Neural progenitor cell (in vitro differentiated cells): ENCODE measurements around the gene HYI. TPM values are rescaled to one million over a fixed set of nuclear protein-coding genes. Genes with fewer than 3 reads are reported as not detected.

Experiments used
- DNase-seq: peaks from one replicate; pipeline ENCODE4 v3.0.0-alpha.2; 2016; ENCODE audit warnings: low spot score
- H2AFZ ChIP-seq: fragments of 200-600 bp; sonication (generic); replicated peaks from 2 replicates; pipeline ENCODE4 v1.6.1; 2016; ENCODE audit warnings: antibody characterized with exemption
- H3F3A ChIP-seq: fragments of 200-600 bp; sonication (generic); 2 replicates; pipeline ENCODE4 v1.6.1; 2016; ENCODE audit warnings: antibody characterized with exemption, low read depth
- H3K27ac ChIP-seq: fragments of 200-600 bp; sonication (generic); 2 replicates; pipeline ENCODE4 v1.5.1; 2016; ENCODE audit warnings: mild to moderate bottlenecking
- H3K27me3 ChIP-seq: fragments of 200-600 bp; sonication (generic); 2 replicates; pipeline ENCODE4 v1.6.1; 2016; ENCODE audit warnings: mild to moderate bottlenecking, moderate library complexity
- H3K36me3 ChIP-seq: fragments of 200-600 bp; sonication (generic); 2 replicates; pipeline ENCODE4 v1.5.1; 2016
- H3K4me1 ChIP-seq: fragments of 200-600 bp; sonication (generic); 2 replicates; pipeline ENCODE4 v1.6.1; 2016; ENCODE audit warnings: mixed run types
- H3K4me2 ChIP-seq: fragments of 200-600 bp; sonication (generic); 2 replicates; pipeline ENCODE4 v1.6.1; 2016
- H3K4me3 ChIP-seq: fragments of 200-600 bp; sonication (generic); 2 replicates; pipeline ENCODE4 v1.5.1; 2016
- H3K79me2 ChIP-seq: fragments of 200-600 bp; sonication (generic); 2 replicates; pipeline ENCODE4 v1.6.1; 2016; ENCODE audit warnings: low read depth
- H3K9ac ChIP-seq: fragments of 200-600 bp; sonication (generic); 2 replicates; pipeline ENCODE4 v1.6.1; 2016
- H3K9me3 ChIP-seq: fragments of 200-600 bp; sonication (generic); 2 replicates; pipeline ENCODE4 v1.5.1; 2016; ENCODE audit warnings: low read depth
- H4K20me1 ChIP-seq: fragments of 200-600 bp; sonication (generic); 2 replicates; pipeline ENCODE4 v1.6.1; 2016; ENCODE audit warnings: low read depth
- H3K27ac Mint-ChIP-seq: 3 replicates; pipeline ENCODE4 v1.8.0; 2021; ENCODE audit warnings: mixed read lengths
- H3K27me3 Mint-ChIP-seq: 2 replicates; pipeline ENCODE4 v1.8.0; 2022; ENCODE audit warnings: low read depth, mild to moderate bottlenecking, inconsistent platforms, moderate library complexity, mixed read lengths; ENCODE audit not compliant: insufficient read depth
- H3K36me3 Mint-ChIP-seq: 3 replicates; pipeline ENCODE4 v1.8.0; 2021; ENCODE audit warnings: mixed read lengths
- H3K4me1 Mint-ChIP-seq: 3 replicates; pipeline ENCODE4 v1.8.0; 2021; ENCODE audit warnings: mixed read lengths
- H3K4me3 Mint-ChIP-seq: 3 replicates; pipeline ENCODE4 v1.8.0; 2021; ENCODE audit warnings: mild to moderate bottlenecking, moderate library complexity, mixed read lengths
- H3K9me3 Mint-ChIP-seq: 3 replicates; pipeline ENCODE4 v1.8.0; 2020; ENCODE audit warnings: mixed read lengths
- CTCF ChIP-seq: fragments of 200-600 bp; sonication (generic); IDR thresholded peaks from 2 replicates; pipeline ENCODE4 v1.5.1; 2017; ENCODE audit warnings: antibody characterized with exemption, mild to moderate bottlenecking
- EZH2 ChIP-seq: fragments of 200-600 bp; sonication (generic); IDR thresholded peaks from 2 replicates; pipeline ENCODE4 v1.6.1; 2017; ENCODE audit warnings: antibody characterized with exemption, mild to moderate bottlenecking, moderate library complexity
- EZH2phosphoT487 ChIP-seq: fragments of 200-600 bp; sonication (generic); IDR thresholded peaks from 2 replicates; pipeline ENCODE4 v1.6.1; 2017; ENCODE audit warnings: antibody characterized with exemption
- total RNA-seq: library from RNA; depleted of rRNA; stranded (reverse); fragments of >200 nt; gene quantifications from 2 replicates; pipeline ENCODE4 v1.2.3, GENCODE V29; 2015; ENCODE audit warnings: low replicate concordance

HYI gene
- total RNA-seq, 1 donor from 2014 or later: 10.3 TPM

DNA sequence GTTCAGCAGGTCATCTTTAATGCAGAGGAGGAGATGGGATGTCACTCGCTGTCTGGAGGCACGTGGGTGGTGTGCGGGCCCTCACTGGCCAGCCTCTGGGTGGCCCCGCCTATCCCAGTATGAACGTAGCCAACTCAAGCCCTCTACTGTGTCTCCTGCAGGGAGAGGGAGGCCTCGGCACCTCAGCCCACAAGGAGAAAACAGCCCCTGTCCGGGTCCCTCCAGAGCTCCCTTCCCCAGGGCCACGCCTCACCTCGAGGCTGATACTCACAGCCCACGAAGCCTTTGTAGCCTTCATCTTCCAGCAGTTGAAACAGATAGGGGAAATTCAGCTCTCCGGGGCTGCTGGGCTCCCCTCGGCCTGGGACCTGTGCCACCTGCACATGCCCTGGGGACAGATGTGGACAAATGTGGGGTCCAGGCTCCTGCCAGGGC lies 2.6 kb downstream of the HYI start:
- Histone ChIP-seq H3K4me2 (no peak overlapping the region), H3K4me1 (peaks cover 9% of the 10 kb centered on the region), H3K27ac (no peak overlapping the region), H3K79me2 (no peaks in the 10 kb centered on the region), H3K9me3 (no peaks in the 10 kb centered on the region), H2AFZ (no peak overlapping the region), H3K36me3 (no peaks in the 10 kb centered on the region), H4K20me1 (peaks cover 6% of the 10 kb centered on the region), H3K9ac (no peak overlapping the region), H3K4me3 (no peak overlapping the region), H3K27me3 (no peaks in the 10 kb centered on the region), H3F3A (peaks cover 27% of the 10 kb centered on the region)
- H3K9me3 Mint-ChIP-seq: no peaks in the 10 kb centered on the region
- H3K27ac Mint-ChIP-seq: no peak overlapping the region
- H3K27me3 Mint-ChIP-seq: peaks cover 13% of the 10 kb centered on the region
- TF ChIP-seq CTCF (no peak), EZH2phosphoT487 (no peak), EZH2 (no peak)
- H3K4me1 Mint-ChIP-seq: peaks cover 21% of the 10 kb centered on the region
- H3K36me3 Mint-ChIP-seq: peaks cover 42% of the 10 kb centered on the region
- no peak overlapping the region for H3K4me3 Mint-ChIP-seq
- DNase-seq: no peak

- no peak for TF ChIP-seq EZH2phosphoT487
- TF ChIP-seq EZH2: no peak
- TF ChIP-seq CTCF: no peak
- H3K4me2 ChIP-seq: no peak overlapping the region
- no peaks in the 10 kb centered on the region for H3K9me3 ChIP-seq
- no peak overlapping the region for H2AFZ ChIP-seq
- Mint-ChIP-seq H3K4me3 (no peak overlapping the region), H3K9me3 (no peaks in the 10 kb centered on the region), H3K27ac (no peak overlapping the region), H3K4me1 (peaks cover 25% of the 10 kb centered on the region), H3K27me3 (peaks cover 13% of the 10 kb centered on the region), H3K36me3 (peaks cover 46% of the 10 kb centered on the region)
- H4K20me1 ChIP-seq: peaks cover 6% of the 10 kb centered on the region
- no peak overlapping the region for H3K4me3 ChIP-seq
- H3F3A ChIP-seq: peaks cover 27% of the 10 kb centered on the region
- no peak overlapping the region for H3K9ac ChIP-seq
- no peak overlapping the region for H3K27ac ChIP-seq
- no peaks in the 10 kb centered on the region for H3K36me3 ChIP-seq
- no peaks in the 10 kb centered on the region for H3K27me3 ChIP-seq
- peaks cover 9% of the 10 kb centered on the region for H3K4me1 ChIP-seq
- no peak for DNase-seq
- no peaks in the 10 kb centered on the region for H3K79me2 ChIP-seq
These were observed 3.3 kb downstream of the HYI start for GRCh38 chr1:43450251-43450941.

- no peaks in the 10 kb centered on the region for H3K79me2 ChIP-seq
- H3K9me3 ChIP-seq: no peaks in the 10 kb centered on the region
- H4K20me1 ChIP-seq: peaks cover 6% of the 10 kb centered on the region
- peaks cover 47% of the 10 kb centered on the region for H3K36me3 Mint-ChIP-seq
- peaks cover 25% of the 10 kb centered on the region for H3F3A ChIP-seq
- H3K4me3 Mint-ChIP-seq: no peak overlapping the region
- DNase-seq: no peak
- H3K27ac ChIP-seq: no peak overlapping the region
- no peaks in the 10 kb centered on the region for H3K9me3 Mint-ChIP-seq
- H3K4me1 Mint-ChIP-seq: peaks cover 29% of the 10 kb centered on the region
- no peak overlapping the region for H3K4me3 ChIP-seq
- H3K4me1 ChIP-seq: peaks cover 13% of the 10 kb centered on the region
- no peak overlapping the region for H3K27ac Mint-ChIP-seq
- H3K9ac ChIP-seq: no peak overlapping the region
- no peak for TF ChIP-seq CTCF
- TF ChIP-seq EZH2phosphoT487: no peak
- no peak for TF ChIP-seq EZH2
- no peak overlapping the region for H2AFZ ChIP-seq
- H3K4me2 ChIP-seq: no peak overlapping the region
- H3K36me3 ChIP-seq: no peaks in the 10 kb centered on the region
- peaks cover 13% of the 10 kb centered on the region for H3K27me3 Mint-ChIP-seq
- no peaks in the 10 kb centered on the region for H3K27me3 ChIP-seq
These were observed 4.0 kb downstream of the HYI start for GRCh38 chr1:43449708-43450069.
